NK-92 treated with Interleukin-12 subunit alpha and Interleukin-12 subunit beta, amount 100 ng/mL, for 24 hours (cell line): ENCODE results near the gene ATP8B3.
"Not testable (repeated sequence)": the region's sequence is repeated elsewhere in the genome, so short reads cannot be mapped to it uniquely, and the experiment has no call there.

Experiments
- DNase-seq: peaks from one replicate; lab custom pipeline; 2025; lab: John Stamatoyannopoulos, UW

The ATP8B3 gene

GRCh38 chr19:1770866-1771576 is 41.1 kb downstream of the ATP8B3 start:
- DNase-seq = no peak

GRCh38 chr19:1769645-1769985 is 42.5 kb downstream of the ATP8B3 start:
- no peak for DNase-seq

GRCh38 chr19:1768918-1769644 is 43.0 kb downstream of the ATP8B3 start:
- DNase-seq = no peak

- no peak for DNase-seq
Observed at GRCh38 chr19:1768248-1768647, 43.8 kb downstream of the ATP8B3 start.

- DNase-seq = peak; percentile 16
Observed at GRCh38 chr19:1767464-1767933, 44.6 kb downstream of the ATP8B3 start.

GRCh38 chr19:1766800-1767352 is 45.2 kb downstream of the ATP8B3 start:
- no peak for DNase-seq

GRCh38 chr19:1765904-1766799 is 45.9 kb downstream of the ATP8B3 start:
- DNase-seq = no peak

- DNase-seq = no peak
Observed at GRCh38 chr19:1765232-1765903, 46.7 kb downstream of the ATP8B3 start.

- DNase-seq = no peak
Observed at GRCh38 chr19:1764729-1765128, 47.3 kb downstream of the ATP8B3 start.

GRCh38 chr19:1763648-1764639 is 48.1 kb downstream of the ATP8B3 start:
- no peak for DNase-seq

GRCh38 chr19:1762243-1763117 is 49.6 kb downstream of the ATP8B3 start:
- no peak for DNase-seq

- DNase-seq = no peak
Observed at GRCh38 chr19:1761528-1762242, 50.4 kb downstream of the ATP8B3 start.

GRCh38 chr19:1760786-1761527 is 51.1 kb downstream of the ATP8B3 start:
- not testable (repeated sequence) for DNase-seq

- no peak for DNase-seq
Observed at GRCh38 chr19:1760020-1760419, 52.1 kb downstream of the ATP8B3 start.

GRCh38 chr19:1758959-1759903 is 52.8 kb downstream of the ATP8B3 start:
- no peak for DNase-seq

GRCh38 chr19:1758231-1758577 is 53.9 kb downstream of the ATP8B3 start:
- DNase-seq = no peak
